ENCODE results near the gene TRIM63. TPM values are rescaled to one million over a fixed set of nuclear protein-coding genes. Genes with fewer than 3 reads are reported as not detected.
A peak's percentile ranks its signal among the peaks of the same experiment; 100 is the strongest.

TRIM63 gene
- total and polyA plus RNA-seq, 9 of the 15 experiments (the other 6 are each of a cell fraction or from before 2014, with no cell fraction given): 0.08 to 0.57 (median 0.36) TPM

GRCh38 chr1:26070963-26071342, 3.5 kb upstream of the TRIM63 start:
- WGBS (ENCODE audit: insufficient coverage, low coverage, missing lambda C conversion rate): 25% methylated on average over 6 of the region's 6 CpGs
- no TSS peak for BruUV-seq (replicated peaks)
- Histone ChIP-seq H4K20me1 (replicated peaks; ENCODE audit: control insufficient read depth, insufficient read depth, low read length) (no peaks in the 10 kb centered on the region), H2AFZ (ENCODE audit: low read depth, low read length) (peak overlapping the region; percentile 91), H3K4me2 (ENCODE audit: insufficient read depth, low read length) (peak overlapping the region; percentile 71), H3K79me2 (ENCODE audit: control insufficient read depth, insufficient read depth, low read length) (no peaks in the 10 kb centered on the region), H3K9me1 (ENCODE audit: control insufficient read depth, insufficient read depth, low read length) (no peaks in the 10 kb centered on the region), H3K9ac (ENCODE audit: insufficient read depth in 1 of 2, low read depth in 2 of 2, low read length in 2 of 2) (peak overlapping the region in 1 of 2 experiments; percentile 54; a peak in 2 of 4 replicates), H3K36me3 (ENCODE audit: control insufficient read depth, insufficient read depth, low read length) (no peaks in the 10 kb centered on the region), H3K4me1 (replicated peaks in 1 of 2; ENCODE audit: control insufficient read depth in 2 of 2, insufficient read depth in 2 of 2, low read length in 2 of 2) (peaks cover 58 to 68% of the 10 kb centered on the region in 2 experiments), H3K9me3 (replicated peaks; ENCODE audit: control insufficient read depth, insufficient read depth, low read depth, low read length) (no peaks in the 10 kb centered on the region), H3K27ac (ENCODE audit: extremely low read depth, low read depth, low read length) (peak overlapping the region; percentile 97), H3K4me3 (no peak overlapping the region), H3K27me3 (ENCODE audit: control insufficient read depth in 2 of 2, insufficient read depth in 2 of 2, low read length in 2 of 2) (no peaks in the 10 kb centered on the region)
- DNase-seq (ENCODE audit: extremely low read depth in 1 of 4, low spot score in 3 of 4) (peak in 3 of 4 experiments; percentile 50 to 55 (median 55)), ATAC-seq (peak; percentile 9; the same call in 2 of the 3 replicates), FAIRE-seq (no peak)
- intact Hi-C loops (cut with micrococcal nuclease) (loop anchor here (1.0 to 2.0 kb wide), 2 partner anchors 26 to 35 kb away; no protein-coding TSS in a partner anchor), in situ Hi-C loops (cut with MboI) (no loop called here)
- ChIA-PET CTCF (ENCODE audit: low intra/inter-chr PET ratio) (no interaction called here), POLR2A (interaction anchor here (0.6 to 2.1 kb wide), 20 partner anchors 9 to 214 kb away, joined by 3 to 33 read pairs (median 4); no protein-coding TSS in a partner anchor)
- TF ChIP-seq NFXL1 (CRISPR knock-in tag; IDR thresholded peaks at IDR 0.05) (no peak), PTTG1 (tag; IDR thresholded peaks at IDR 0.05; ENCODE audit: low read depth) (0 out of 2 replicates have a peak, but pooled peaks have one; percentile 13), SMARCA5 (IDR thresholded peaks at IDR 0.05) (peak; percentile 73), PTRF (tag; IDR thresholded peaks at IDR 0.05) (peak; percentile 20; the same call in 1 of the 2 replicates), GMEB1 (CRISPR knock-in tag; IDR thresholded peaks at IDR 0.05) (no peak), ZBTB5 (IDR thresholded peaks at IDR 0.05) (0 out of 2 replicates have a peak, but pooled peaks have one; percentile 44), HLTF (IDR thresholded peaks at IDR 0.05) (no peak), ZNF695 (CRISPR knock-in tag; IDR thresholded peaks at IDR 0.05) (no peak), THRA (IDR thresholded peaks at IDR 0.05) (no peak), EZH2 (IDR thresholded peaks at IDR 0.05; ENCODE audit: borderline replicate concordance, low read depth, low read length) (no peak), CBX2 (IDR thresholded peaks at IDR 0.05; ENCODE audit: insufficient read depth, low read length, poor library complexity, severe bottlenecking) (no peak), ZNF175 (CRISPR knock-in tag; IDR thresholded peaks at IDR 0.05; ENCODE audit: low read depth) (0 out of 2 replicates have a peak, but pooled peaks have one; percentile 9), SMARCA4 (IDR thresholded peaks at IDR 0.05) (no peak), HNRNPH1 (optimal IDR thresholded peaks at IDR 0.05; ENCODE audit: low read depth, low read length) (no peak), THRAP3 (IDR thresholded peaks at IDR 0.05; ENCODE audit: borderline replicate concordance) (peak; percentile 45; the same call in 1 of the 2 replicates), GABPA (tag; conservative IDR thresholded peaks at IDR 0.05; ENCODE audit: low read depth) (0 out of 2 replicates have a peak, but pooled peaks have one; percentile 2), DNMT1 (IDR thresholded peaks at IDR 0.05) (no peak), ASH1L (IDR thresholded peaks at IDR 0.05; ENCODE audit: borderline replicate concordance, low read depth, partially characterized antibody) (peak; percentile 30), CGGBP1 (CRISPR knock-in tag; IDR thresholded peaks at IDR 0.05) (no peak)
